ENCODE results near the gene RUFY1.

DNA sequence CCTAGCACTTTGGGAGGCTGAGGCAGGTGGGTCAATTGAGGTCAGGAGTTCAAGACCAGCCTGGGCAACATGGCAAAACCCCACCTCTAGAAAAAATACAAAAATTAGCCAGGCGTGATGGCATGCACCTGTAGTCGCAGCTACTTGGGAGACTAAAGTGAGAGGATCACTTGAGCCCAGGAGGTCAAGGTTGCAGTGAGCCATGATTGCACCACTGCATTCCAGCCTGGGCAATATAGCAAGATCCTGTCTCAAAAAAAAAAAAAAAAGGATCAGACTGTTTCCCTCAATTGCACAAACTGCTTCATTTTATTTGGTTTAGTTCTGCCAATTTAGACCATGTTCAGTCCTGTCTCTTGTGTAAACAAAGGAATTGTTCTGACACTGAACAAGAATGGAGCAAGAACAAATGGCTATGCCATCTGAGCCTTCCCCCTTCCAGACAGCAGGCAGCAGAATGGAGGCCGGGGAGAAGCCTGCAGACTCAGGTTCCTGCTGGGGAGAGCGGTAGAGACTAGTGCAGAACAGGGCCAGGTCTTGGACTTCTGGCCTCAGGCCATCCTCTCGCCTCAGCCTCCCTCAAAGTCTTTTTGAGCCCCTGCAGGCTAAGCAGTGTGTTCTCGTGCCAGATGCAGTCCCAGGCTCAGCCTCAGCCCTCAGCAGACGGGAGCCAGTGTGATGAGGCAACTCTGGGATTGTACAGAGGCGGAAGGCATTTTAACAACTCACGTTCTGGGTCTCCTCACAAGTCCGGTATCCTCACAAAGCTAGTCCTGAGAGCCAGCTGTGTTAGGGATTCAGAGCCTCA is 54.9 kb downstream of the RUFY1 start:
- TF ChIP-seq POLR2A (IDR thresholded peaks at IDR 0.05) (no peak), EP300 (IDR thresholded peaks at IDR 0.05) (no peak)
- TF ChIP-seq, protein P1, sequence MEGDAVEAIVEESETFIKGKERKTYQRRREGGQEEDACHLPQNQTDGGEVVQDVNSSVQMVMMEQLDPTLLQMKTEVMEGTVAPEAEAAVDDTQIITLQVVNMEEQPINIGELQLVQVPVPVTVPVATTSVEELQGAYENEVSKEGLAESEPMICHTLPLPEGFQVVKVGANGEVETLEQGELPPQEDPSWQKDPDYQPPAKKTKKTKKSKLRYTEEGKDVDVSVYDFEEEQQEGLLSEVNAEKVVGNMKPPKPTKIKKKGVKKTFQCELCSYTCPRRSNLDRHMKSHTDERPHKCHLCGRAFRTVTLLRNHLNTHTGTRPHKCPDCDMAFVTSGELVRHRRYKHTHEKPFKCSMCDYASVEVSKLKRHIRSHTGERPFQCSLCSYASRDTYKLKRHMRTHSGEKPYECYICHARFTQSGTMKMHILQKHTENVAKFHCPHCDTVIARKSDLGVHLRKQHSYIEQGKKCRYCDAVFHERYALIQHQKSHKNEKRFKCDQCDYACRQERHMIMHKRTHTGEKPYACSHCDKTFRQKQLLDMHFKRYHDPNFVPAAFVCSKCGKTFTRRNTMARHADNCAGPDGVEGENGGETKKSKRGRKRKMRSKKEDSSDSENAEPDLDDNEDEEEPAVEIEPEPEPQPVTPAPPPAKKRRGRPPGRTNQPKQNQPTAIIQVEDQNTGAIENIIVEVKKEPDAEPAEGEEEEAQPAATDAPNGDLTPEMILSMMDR (IDR thresholded peaks at IDR 0.05) = no peak

Measured in ovary (tissue), 3 donors.